Osteoblast (primary cell): ENCODE data around the gene CCNG1. TPM values are rescaled to one million over a fixed set of nuclear protein-coding genes. Genes with fewer than 3 reads are reported as not detected.
"Not testable (repeated sequence)": the region's sequence is repeated elsewhere in the genome, so short reads cannot be mapped to it uniquely, and the experiment has no call there.

Source experiments
- DNase-seq: peaks from one replicate; pipeline ENCODE4 v3.0.0; 2011; ENCODE audit warnings: low spot score, mixed read lengths; ENCODE audit not compliant: insufficient read length; ENCODE audit errors: missing footprints
- H2AFZ ChIP-seq: 2 replicates; pipeline ENCODE4 v1.6.0; 2011; ENCODE audit warnings: mild to moderate bottlenecking, low read length
- H3K27ac ChIP-seq: 2 replicates; pipeline ENCODE4 v1.5.1; 2011; ENCODE audit warnings: mild to moderate bottlenecking, low read depth, low read length, moderate library complexity
- H3K27me3 ChIP-seq: 2 replicates; pipeline ENCODE4 v1.6.0; 2012; ENCODE audit warnings: mild to moderate bottlenecking, control low read depth, inconsistent platforms, low read length, moderate library complexity; ENCODE audit not compliant: insufficient read depth
- H3K36me3 ChIP-seq: 2 replicates; pipeline ENCODE4 v1.5.1; 2011; ENCODE audit warnings: mild to moderate bottlenecking, low read length, control low read depth, moderate library complexity; ENCODE audit not compliant: insufficient read depth
- H3K4me1 ChIP-seq: 2 replicates; pipeline ENCODE4 v1.5.1; 2011; ENCODE audit warnings: mild to moderate bottlenecking, low read length, control low read depth, moderate library complexity; ENCODE audit not compliant: insufficient read depth
- H3K4me2 ChIP-seq: 2 replicates; pipeline ENCODE4 v1.6.0; 2011; ENCODE audit warnings: mild to moderate bottlenecking, low read length; ENCODE audit not compliant: insufficient read depth
- H3K4me3 ChIP-seq: fragments of 200-600 bp; sonication (generic); 3 replicates; pipeline ENCODE4 v1.5.1; 2012; ENCODE audit warnings: mild to moderate bottlenecking, low read length, inconsistent platforms; ENCODE audit not compliant: insufficient read depth
- H3K79me2 ChIP-seq: 2 replicates; pipeline ENCODE4 v1.6.0; 2012; ENCODE audit warnings: mild to moderate bottlenecking, low read length, control low read depth, inconsistent platforms; ENCODE audit not compliant: insufficient read depth
- H3K9me3 ChIP-seq: 2 replicates; pipeline ENCODE4 v1.5.1; 2011; ENCODE audit warnings: low read depth, low read length, control low read depth
- H4K20me1 ChIP-seq: 2 replicates; pipeline ENCODE4 v1.6.0; 2012; ENCODE audit warnings: mild to moderate bottlenecking, low read length, control low read depth; ENCODE audit not compliant: insufficient read depth
- CTCF ChIP-seq: IDR thresholded peaks from 2 replicates; pipeline ENCODE4 v1.5.1; 2011; ENCODE audit warnings: mild to moderate bottlenecking, low read depth, low read length, moderate library complexity; ENCODE audit errors: extremely low read depth
- total RNA-seq: library from RNA; depleted of rRNA; stranded (reverse); fragments of >200 nt; gene quantifications from 2 replicates; pipeline ENCODE4 v1.2.3, GENCODE V29; 2012

The CCNG1 gene
- total RNA-seq, 1 donor = 469 TPM

- H3K4me2 ChIP-seq = no peak overlapping the region
- H2AFZ ChIP-seq = no peak overlapping the region
- H3K4me3 ChIP-seq = no peak overlapping the region
- no peaks in the 10 kb centered on the region for H4K20me1 ChIP-seq
- H3K4me1 ChIP-seq = no peaks in the 10 kb centered on the region
- no peaks in the 10 kb centered on the region for H3K9me3 ChIP-seq
- H3K27ac ChIP-seq = no peak overlapping the region
- peaks cover 71% of the 10 kb centered on the region for H3K36me3 ChIP-seq
- H3K27me3 ChIP-seq = no peaks in the 10 kb centered on the region
- H3K79me2 ChIP-seq = peaks cover 3% of the 10 kb centered on the region
- no peak for TF ChIP-seq CTCF
- DNase-seq = no peak
Observed at GRCh38 chr5:163447875-163448274, 10.5 kb downstream of the CCNG1 start.

DNA sequence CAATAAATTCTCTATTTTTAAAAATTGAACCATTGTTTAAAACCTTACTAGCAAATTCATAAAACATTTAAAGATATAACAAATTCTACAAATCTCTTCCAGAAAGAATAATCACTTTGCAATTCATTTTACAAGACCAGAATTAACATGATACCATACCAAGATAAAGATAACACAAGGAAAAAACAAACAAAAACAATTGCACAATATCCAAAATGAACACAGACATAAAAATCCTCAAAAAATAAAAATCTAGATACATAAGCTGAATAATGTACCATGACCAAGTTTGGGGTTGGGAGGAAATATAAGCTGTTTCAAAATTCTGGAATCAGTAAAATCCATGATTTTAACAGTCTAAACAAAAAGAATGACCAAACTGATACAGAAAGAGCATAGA lies 11.1 kb downstream of the CCNG1 start:
- no peaks in the 10 kb centered on the region for H4K20me1 ChIP-seq
- H3K27me3 ChIP-seq = no peaks in the 10 kb centered on the region
- no peak for TF ChIP-seq CTCF
- no peak overlapping the region for H3K27ac ChIP-seq
- H3K36me3 ChIP-seq = peaks cover 66% of the 10 kb centered on the region
- no peak for DNase-seq
- no peak overlapping the region for H2AFZ ChIP-seq
- no peak overlapping the region for H3K4me2 ChIP-seq
- peaks cover 3% of the 10 kb centered on the region for H3K79me2 ChIP-seq
- H3K9me3 ChIP-seq = no peaks in the 10 kb centered on the region
- H3K4me1 ChIP-seq = peaks cover 2% of the 10 kb centered on the region
- no peak overlapping the region for H3K4me3 ChIP-seq

DNA sequence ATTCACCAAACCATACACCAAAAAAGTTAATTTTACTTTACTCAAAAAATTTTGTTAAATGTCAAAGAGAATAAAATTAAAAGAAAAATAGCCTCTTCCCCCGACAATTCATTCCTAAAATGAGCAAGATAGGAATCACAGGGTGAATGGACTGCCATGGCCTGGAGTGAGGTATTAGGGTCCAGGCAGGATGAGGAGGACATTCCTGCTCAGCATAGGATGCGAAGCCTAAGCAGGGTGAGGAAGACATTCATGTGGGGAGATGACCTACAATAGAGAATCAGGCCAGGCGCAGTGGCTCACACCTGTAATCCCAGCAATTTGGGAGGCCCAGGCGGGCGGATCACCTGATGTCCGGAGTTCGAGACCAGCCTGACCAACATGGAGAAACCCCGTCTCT lies 14.1 kb downstream of the CCNG1 start:
- Histone ChIP-seq H3K4me2 (no peak overlapping the region), H3K79me2 (no peaks in the 10 kb centered on the region), H3K4me3 (no peak overlapping the region), H3K27me3 (no peaks in the 10 kb centered on the region), H2AFZ (no peak overlapping the region), H3K27ac (no peak overlapping the region), H4K20me1 (no peaks in the 10 kb centered on the region), H3K4me1 (peaks cover 5% of the 10 kb centered on the region), H3K9me3 (no peaks in the 10 kb centered on the region), H3K36me3 (peaks cover 50% of the 10 kb centered on the region)
- no peak for TF ChIP-seq CTCF
- DNase-seq = no peak

- Histone ChIP-seq H4K20me1 (no peaks in the 10 kb centered on the region), H3K9me3 (no peaks in the 10 kb centered on the region), H3K4me3 (no peak overlapping the region), H2AFZ (no peak overlapping the region), H3K4me1 (peaks cover 9% of the 10 kb centered on the region), H3K27ac (no peak overlapping the region), H3K36me3 (peaks cover 28% of the 10 kb centered on the region), H3K79me2 (peaks cover 11% of the 10 kb centered on the region), H3K27me3 (no peaks in the 10 kb centered on the region), H3K4me2 (no peak overlapping the region)
- no peak for DNase-seq
- no peak for TF ChIP-seq CTCF
Observed at GRCh38 chr5:163453705-163454104, 16.3 kb downstream of the CCNG1 start.

DNA sequence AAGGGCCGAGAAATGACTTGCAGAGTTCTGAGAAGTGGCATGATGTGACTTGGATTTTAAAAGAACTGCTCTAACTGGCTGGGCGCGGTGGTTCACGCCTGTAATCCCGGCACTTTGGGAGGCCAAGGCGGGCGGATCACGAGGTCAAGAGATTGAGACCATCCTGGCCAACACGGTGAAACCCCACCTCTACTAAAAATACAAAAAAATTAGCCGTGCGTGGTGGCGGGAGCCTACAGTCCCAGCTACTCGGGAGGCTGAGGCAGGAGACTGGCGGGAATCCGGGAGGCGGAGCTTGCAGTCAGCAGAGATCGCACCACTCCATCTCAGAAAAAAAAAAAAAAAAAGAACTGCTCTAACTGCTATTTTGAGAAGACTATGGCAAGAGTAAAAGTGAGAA lies 18.0 kb downstream of the CCNG1 start:
- H2AFZ ChIP-seq, H3K27ac ChIP-seq, H4K20me1 ChIP-seq, H3K9me3 ChIP-seq, DNase-seq, H3K27me3 ChIP-seq, H3K4me3 ChIP-seq, H3K4me2 ChIP-seq: not testable (repeated sequence)
- peaks cover 17% of the 10 kb centered on the region for H3K4me1 ChIP-seq
- H3K79me2 ChIP-seq = peaks cover 22% of the 10 kb centered on the region
- H3K36me3 ChIP-seq = peaks cover 24% of the 10 kb centered on the region
